Measurements from ENCODE around the gene ZBTB17. TPM values are rescaled to one million over a fixed set of nuclear protein-coding genes. Genes with fewer than 3 reads are reported as not detected.

The ZBTB17 gene
- total and polyA plus RNA-seq, 12 donors: 16.4 to 54.9 (median 20.8) TPM

- Histone ChIP-seq H3K4me3 (peak overlapping the region in 8 of 10 donors; percentile 12 to 73 (median 43)), H3K4me1 (peaks cover 6 to 45% (median 28%) of the 10 kb centered on the region in 9 donors), H3K9me3 (no peaks in the 10 kb centered on the region), H3K27me3 (no peaks in the 10 kb centered on the region), H3K27ac (peak overlapping the region; percentile 86 to 99 (median 96)), H3K36me3 (peaks cover 0 to 17% (median 0%) of the 10 kb centered on the region in 9 donors)
- 3% methylated on average over 36 of the region's 36 CpGs for WGBS, 2 donors
- DNase-seq (peak; percentile 80 to 81), ATAC-seq (peak; percentile 17 to 65 (median 40))
- intact Hi-C loops (cut with DNase I): no loop called here
- peak in 3 of 9 donors; percentile 0 to 19 (median 4) for TF ChIP-seq CTCF (IDR thresholded peaks at IDR 0.05)
Measured at GRCh38 chr1:16012590-16013219, 36.8 kb upstream of the ZBTB17 start.

- no peak for ATAC-seq
- intact Hi-C loops (cut with DNase I): loop anchor here in 1 of 10 donors (2.0 kb wide), 1 partner anchor 21 kb away; no protein-coding TSS in a partner anchor
- WGBS, 2 donors: 93 to 94% methylated on average over 11 of the region's 11 CpGs
- no peaks in the 10 kb centered on the region for H3K9me3 ChIP-seq
- H3K4me3 ChIP-seq: peak overlapping the region in 2 of 10 donors; percentile 33 to 53
- peak in 1 of 9 donors; percentile 9 for TF ChIP-seq CTCF (IDR thresholded peaks at IDR 0.05)
- H3K27me3 ChIP-seq: no peaks in the 10 kb centered on the region
- H3K27ac ChIP-seq: peak overlapping the region in 8 of 10 donors; percentile 32 to 99 (median 95)
- peaks cover 0 to 14% (median 0%) of the 10 kb centered on the region in 9 donors for H3K36me3 ChIP-seq
- DNase-seq: no peak
- H3K4me1 ChIP-seq: peaks cover 3 to 38% (median 24%) of the 10 kb centered on the region in 9 donors
Measured at GRCh38 chr1:16011936-16012589, 36.2 kb upstream of the ZBTB17 start.

- TF ChIP-seq CTCF (IDR thresholded peaks at IDR 0.05): no peak
- WGBS, 2 donors: 92 to 98% methylated on average over 3 of the region's 3 CpGs
- ATAC-seq (no peak), DNase-seq (no peak)
- H3K36me3 ChIP-seq: peaks cover 0 to 4% (median 0%) of the 10 kb centered on the region in 9 donors
- no peak overlapping the region for H3K4me3 ChIP-seq
- peaks cover 3 to 36% (median 24%) of the 10 kb centered on the region in 9 donors for H3K4me1 ChIP-seq
- intact Hi-C loops (cut with DNase I): loop anchor here in 1 of 10 donors (2.0 kb wide), 1 partner anchor 22 kb away; no protein-coding TSS in a partner anchor
- H3K27me3 ChIP-seq: no peaks in the 10 kb centered on the region
- H3K9me3 ChIP-seq: no peaks in the 10 kb centered on the region
- no peak overlapping the region for H3K27ac ChIP-seq
Measured at GRCh38 chr1:16010837-16011236, 34.9 kb upstream of the ZBTB17 start.

- no peaks in the 10 kb centered on the region for H3K27me3 ChIP-seq
- DNase-seq (no peak), ATAC-seq (no peak)
- TF ChIP-seq CTCF (IDR thresholded peaks at IDR 0.05): no peak
- no peak overlapping the region for H3K4me3 ChIP-seq
- intact Hi-C loops (cut with DNase I): loop anchor here (1.0 to 10.0 kb wide), 9 partner anchors 23 to 175 kb away; no protein-coding TSS in a partner anchor
- 88 to 90% methylated on average over 11 of the region's 11 CpGs for WGBS, 2 donors
- H3K27ac ChIP-seq: no peak overlapping the region
- H3K36me3 ChIP-seq: no peaks in the 10 kb centered on the region
- H3K4me1 ChIP-seq: peaks cover 0 to 27% (median 21%) of the 10 kb centered on the region in 9 donors
- no peaks in the 10 kb centered on the region for H3K9me3 ChIP-seq
Measured at GRCh38 chr1:16009678-16010077, 33.8 kb upstream of the ZBTB17 start.

Data from heart right ventricle (tissue), 16 donors.